ENCODE measurements around the gene GGT5.
"Not testable (repeated sequence)": the region's sequence is repeated elsewhere in the genome, so short reads cannot be mapped to it uniquely, and the experiment has no call there.

GGT5 gene

GRCh38 chr22:24200619-24201212 lies 44.2 kb downstream of the GGT5 start:
- no peak for DNase-seq

GRCh38 chr22:24198682-24199052 lies 46.2 kb downstream of the GGT5 start:
- no peak for DNase-seq

- DNase-seq: no peak
Observed at GRCh38 chr22:24191893-24192292, 53.0 kb downstream of the GGT5 start.

- no peak for DNase-seq
Observed at GRCh38 chr22:24191381-24191841, 53.5 kb downstream of the GGT5 start.

- DNase-seq: no peak
Observed at GRCh38 chr22:24190596-24191208, 54.2 kb downstream of the GGT5 start.

GRCh38 chr22:24190159-24190540 lies 54.7 kb downstream of the GGT5 start:
- DNase-seq: no peak

- peak; percentile 35 for DNase-seq
Observed at GRCh38 chr22:24189249-24190158, 55.4 kb downstream of the GGT5 start.

- no peak for DNase-seq
Observed at GRCh38 chr22:24188705-24189248, 56.1 kb downstream of the GGT5 start.

- DNase-seq: no peak
Observed at GRCh38 chr22:24187731-24188644, 56.9 kb downstream of the GGT5 start.

GRCh38 chr22:24186892-24187670 lies 57.8 kb downstream of the GGT5 start:
- no peak for DNase-seq

- DNase-seq: no peak
Observed at GRCh38 chr22:24186352-24186740, 58.5 kb downstream of the GGT5 start.

GRCh38 chr22:24185501-24186351 lies 59.2 kb downstream of the GGT5 start:
- DNase-seq: no peak

GRCh38 chr22:24185001-24185500 lies 59.8 kb downstream of the GGT5 start:
- DNase-seq: no peak

- DNase-seq: no peak
Observed at GRCh38 chr22:24184057-24184798, 60.7 kb downstream of the GGT5 start.

GRCh38 chr22:24183321-24184031 lies 61.4 kb downstream of the GGT5 start:
- DNase-seq: peak; percentile 4

- not testable (repeated sequence) for DNase-seq
Observed at GRCh38 chr22:24182900-24183246, 62.0 kb downstream of the GGT5 start.

- peak; percentile 8 for DNase-seq
Observed at GRCh38 chr22:24181996-24182899, 62.6 kb downstream of the GGT5 start.
